ENCODE data around the gene RNH1. TPM values are rescaled to one million over a fixed set of nuclear protein-coding genes. Genes with fewer than 3 reads are reported as not detected.

The RNH1 gene
- total RNA-seq, 1 experiment from 2014 or later: 60.0 TPM

DNA sequence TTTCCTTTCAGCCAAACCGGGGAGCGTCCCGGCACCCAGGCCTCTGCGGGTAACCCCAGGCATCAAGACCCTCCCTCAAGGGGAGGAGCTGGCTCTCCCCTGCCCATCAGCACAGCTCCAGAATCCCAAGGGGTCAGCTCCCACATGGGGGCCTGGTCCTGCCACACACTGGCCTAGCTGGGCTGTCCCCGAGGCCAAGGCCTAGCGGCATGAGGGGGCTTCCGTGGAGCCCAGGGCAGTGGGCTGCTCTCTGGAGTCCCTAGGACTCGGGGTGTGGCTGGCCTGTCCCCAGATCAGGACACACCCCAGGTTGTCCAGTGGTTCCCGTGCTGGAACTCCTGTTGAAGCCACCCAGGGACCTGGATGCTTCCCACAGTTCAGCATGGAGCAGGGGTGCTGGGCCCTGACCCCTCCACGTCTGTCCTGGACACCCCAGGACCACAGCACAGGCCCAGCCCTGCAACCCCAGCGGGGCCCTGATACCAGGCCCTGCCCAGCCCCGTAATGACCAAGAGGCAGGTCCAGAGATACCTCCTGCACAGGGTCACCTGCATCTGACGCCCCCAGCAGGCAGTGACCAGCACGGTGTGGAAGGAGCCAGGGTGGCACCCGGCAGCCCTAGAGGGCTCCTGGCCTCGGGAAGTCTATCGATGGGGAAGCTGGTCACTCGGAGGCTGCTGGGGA is 22.8 kb upstream of the RNH1 start:
- Histone ChIP-seq H3K9ac (ENCODE audit: extremely low read depth, insufficient read length, low read length) (no peak overlapping the region), H2BK5ac (ENCODE audit: insufficient read length, low read length) (no peak overlapping the region), H4K8ac (replicated peaks; ENCODE audit: insufficient read length, low read depth, low read length) (no peak overlapping the region), H2BK15ac (ENCODE audit: low read depth, low read length) (no peak overlapping the region; the same call in 1 of the 2 replicates), H3K79me1 (ENCODE audit: insufficient read depth, low read depth, low read length, poor library complexity, severe bottlenecking) (no peaks in the 10 kb centered on the region), H3K23ac (ENCODE audit: insufficient read length, low read depth, low read length) (no peak overlapping the region), H3K56ac (ENCODE audit: insufficient read length, low read depth, low read length) (no peak overlapping the region), H2AK5ac (ENCODE audit: insufficient read length, low read length) (no peak overlapping the region), H3K23me2 (ENCODE audit: insufficient read length, low read depth, low read length, poor library complexity, severe bottlenecking) (peaks cover 4% of the 10 kb centered on the region), H4K20me1 (ENCODE audit: control insufficient read depth, insufficient read depth, insufficient read length) (no peaks in the 10 kb centered on the region), H3K27ac (ENCODE audit: insufficient read length, low read depth, low read length) (no peak overlapping the region), H3K27me3 (ENCODE audit: insufficient read depth, low read length) (no peaks in the 10 kb centered on the region), H3T11ph (ENCODE audit: low read length) (no peak overlapping the region), H2BK20ac (ENCODE audit: low read depth, low read length, poor library complexity, severe bottlenecking) (no peak overlapping the region), H4K5ac (ENCODE audit: insufficient read length, low read depth, low read length) (no peak overlapping the region), H3K79me2 (ENCODE audit: insufficient read depth, low read length) (no peaks in the 10 kb centered on the region), H2BK120ac (ENCODE audit: low read depth, low read length, poor library complexity, severe bottlenecking) (no peak overlapping the region), H3K9me3 (ENCODE audit: control insufficient read depth, low read depth, low read length) (no peaks in the 10 kb centered on the region), H3K4me2 (ENCODE audit: insufficient read depth, insufficient read length, low read length) (no peak overlapping the region), H3K4ac (ENCODE audit: low read depth, low read length) (no peak overlapping the region), H3K18ac (ENCODE audit: insufficient read length, low read depth, low read length) (no peak overlapping the region), H3K14ac (ENCODE audit: insufficient read depth, low read length) (no peak overlapping the region), H2BK12ac (ENCODE audit: insufficient read length, low read depth, low read length) (no peak overlapping the region), H2AFZ (ENCODE audit: low read length) (no peak overlapping the region), H4K91ac (ENCODE audit: insufficient read length, low read depth, low read length) (no peak overlapping the region), H3K4me1 (ENCODE audit: insufficient read depth, low read length) (no peaks in the 10 kb centered on the region)
- no peaks in the 10 kb centered on the region for H3K9me3 Mint-ChIP-seq
- H3K4me1 Mint-ChIP-seq: no peaks in the 10 kb centered on the region
- H3K4me3 Mint-ChIP-seq: peak overlapping the region in 1 of 2 experiments; percentile 35; a peak in 1 of 5 replicates
- no CpG with 5 or more reads among the region's 18 CpGs for WGBS (ENCODE audit: extremely low coverage, insufficient read length, low lambda C conversion rate)
- no peak for TF ChIP-seq CTCF (conservative IDR thresholded peaks at IDR 0.05)
- no peak overlapping the region; a peak in 1 of 7 replicates for H3K27ac Mint-ChIP-seq
- DNase-seq: no peak
- H3K36me3 Mint-ChIP-seq (ENCODE audit: insufficient read depth in 1 of 3, low read depth in 3 of 3): peaks cover 5 to 18% (median 10%) of the 10 kb centered on the region in 3 experiments; a peak in 5 of 7 replicates
- H3K27me3 Mint-ChIP-seq (ENCODE audit: low read depth): peaks cover 2% of the 10 kb centered on the region
